Fibroblast of peridontal ligament (primary cell): ENCODE data around the gene LIME1.
"Not testable (repeated sequence)": the region's sequence is repeated elsewhere in the genome, so short reads cannot be mapped to it uniquely, and the experiment has no call there.

Experiments
- DNase-seq: peaks from one replicate; pipeline ENCODE4 v3.0.0-alpha.2; 2010; ENCODE audit errors: extremely low read depth

Gene LIME1

GRCh38 chr20:63708301-63709148 lies 27.9 kb upstream of the LIME1 start:
- no peak for DNase-seq

- DNase-seq = no peak
Measured at GRCh38 chr20:63709149-63709527, 27.3 kb upstream of the LIME1 start.

GRCh38 chr20:63711085-63711645 lies 25.3 kb upstream of the LIME1 start:
- DNase-seq = no peak

GRCh38 chr20:63712191-63712590 lies 24.3 kb upstream of the LIME1 start:
- DNase-seq = no peak

- no peak for DNase-seq
Measured at GRCh38 chr20:63714858-63715257, 21.6 kb upstream of the LIME1 start.

GRCh38 chr20:63718996-63719395 lies 17.5 kb upstream of the LIME1 start:
- DNase-seq = no peak

GRCh38 chr20:63722967-63723622 lies 13.4 kb upstream of the LIME1 start:
- not testable (repeated sequence) for DNase-seq

- not testable (repeated sequence) for DNase-seq
Measured at GRCh38 chr20:63730189-63730733, 6.2 kb upstream of the LIME1 start.

- DNase-seq = no peak
Measured at GRCh38 chr20:63731410-63731809, 5.1 kb upstream of the LIME1 start.

- no peak for DNase-seq
Measured at GRCh38 chr20:63732118-63733095, 4.1 kb upstream of the LIME1 start.

- no peak for DNase-seq
Measured at GRCh38 chr20:63733117-63733516, 3.3 kb upstream of the LIME1 start.

GRCh38 chr20:63733579-63734081 lies 2.8 kb upstream of the LIME1 start:
- DNase-seq = no peak

GRCh38 chr20:63734111-63734945 lies 2.1 kb upstream of the LIME1 start:
- no peak for DNase-seq

GRCh38 chr20:63734946-63735858 lies 1.3 kb upstream of the LIME1 start:
- no peak for DNase-seq

GRCh38 chr20:63736893-63737694 lies 630 bp downstream of the LIME1 start:
- no peak for DNase-seq

GRCh38 chr20:63737695-63737944 lies 1.2 kb downstream of the LIME1 start:
- no peak for DNase-seq

- DNase-seq = no peak
Measured at GRCh38 chr20:63737945-63738686, 1.7 kb downstream of the LIME1 start.

- no peak for DNase-seq
Measured at GRCh38 chr20:63738687-63739129, 2.2 kb downstream of the LIME1 start.
